Panc1 (cell line): ENCODE measurements around the gene SMCHD1. TPM values are rescaled to one million over a fixed set of nuclear protein-coding genes. Genes with fewer than 3 reads are reported as not detected.

Experiments
- total RNA-seq: library from RNA; stranded (reverse); gene quantifications from one replicate; pipeline ENCODE4 v1.2.1, GENCODE V29; 2021; ENCODE audit not compliant: unreplicated experiment

SMCHD1 gene
- total RNA-seq, 1 experiment from 2014 or later = 40.9 TPM

Other genes starting within 250 kb of the SMCHD1 start
- gene METTL4, start 84.2 kb upstream of the SMCHD1 start, total RNA-seq = 9.6 TPM
- 36.0 TPM for gene NDC80, start 84.2 kb upstream of the SMCHD1 start, total RNA-seq
- 18.3 TPM for gene EMILIN2, start 191.3 kb downstream of the SMCHD1 start, total RNA-seq